AG04449 (cell line): ENCODE results near the gene PRKAR1B.

ENCODE experiments used
- CTCF ChIA-PET: fragments of 350-600 bp; formaldehyde crosslinking; extraction: SDS; loops from one replicate; lab custom pipeline; 2021; ENCODE audit warnings: antibody characterized with exemption; lab: Yijun Ruan, JAX
- POLR2A ChIA-PET: fragments of 400-600, 350-600 bp; formaldehyde crosslinking; extraction: SDS; loops from one replicate; lab custom pipeline; 2020; ENCODE audit warnings: antibody characterized with exemption, inconsistent platforms; lab: Yijun Ruan, JAX
- DNase-seq: peaks from one replicate; pipeline ENCODE4 v3.0.0-alpha.2; 2010; ENCODE audit warnings: low read depth, low spot score
- H3K4me3 ChIP-seq: 2 replicates; pipeline ENCODE4 v1.5.1; 2011; ENCODE audit warnings: low read depth, mild to moderate bottlenecking, control low read depth, low read length
- TF ChIP-seq, protein P1 (sequence below): IDR thresholded peaks from one replicate; pipeline ENCODE4 v1.5.1; 2011; ENCODE audit warnings: mild to moderate bottlenecking, moderate library complexity, low read length, control low read depth, inconsistent platforms; ENCODE audit not compliant: insufficient read depth; ENCODE audit errors: missing control alignments

The PRKAR1B gene

GRCh38 chr7:582931-583330 is 144.2 kb downstream of the PRKAR1B start:
- no peak for DNase-seq
- no peak overlapping the region for H3K4me3 ChIP-seq
- TF ChIP-seq, protein P1, sequence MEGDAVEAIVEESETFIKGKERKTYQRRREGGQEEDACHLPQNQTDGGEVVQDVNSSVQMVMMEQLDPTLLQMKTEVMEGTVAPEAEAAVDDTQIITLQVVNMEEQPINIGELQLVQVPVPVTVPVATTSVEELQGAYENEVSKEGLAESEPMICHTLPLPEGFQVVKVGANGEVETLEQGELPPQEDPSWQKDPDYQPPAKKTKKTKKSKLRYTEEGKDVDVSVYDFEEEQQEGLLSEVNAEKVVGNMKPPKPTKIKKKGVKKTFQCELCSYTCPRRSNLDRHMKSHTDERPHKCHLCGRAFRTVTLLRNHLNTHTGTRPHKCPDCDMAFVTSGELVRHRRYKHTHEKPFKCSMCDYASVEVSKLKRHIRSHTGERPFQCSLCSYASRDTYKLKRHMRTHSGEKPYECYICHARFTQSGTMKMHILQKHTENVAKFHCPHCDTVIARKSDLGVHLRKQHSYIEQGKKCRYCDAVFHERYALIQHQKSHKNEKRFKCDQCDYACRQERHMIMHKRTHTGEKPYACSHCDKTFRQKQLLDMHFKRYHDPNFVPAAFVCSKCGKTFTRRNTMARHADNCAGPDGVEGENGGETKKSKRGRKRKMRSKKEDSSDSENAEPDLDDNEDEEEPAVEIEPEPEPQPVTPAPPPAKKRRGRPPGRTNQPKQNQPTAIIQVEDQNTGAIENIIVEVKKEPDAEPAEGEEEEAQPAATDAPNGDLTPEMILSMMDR, result no peak
- ChIA-PET POLR2A (no interaction called here), CTCF (no interaction called here)

- CTCF ChIA-PET, result no interaction called here
- TF ChIP-seq, protein P1, result no peak
- DNase-seq, result no peak
- H3K4me3 ChIP-seq, result no peak overlapping the region
- POLR2A ChIA-PET, result no interaction called here
These were observed 144.8 kb downstream of the PRKAR1B start for GRCh38 chr7:582081-582835.

- no peak for DNase-seq
- CTCF ChIA-PET, result no interaction called here
- TF ChIP-seq, protein P1, result no peak
- POLR2A ChIA-PET, result no interaction called here
- no peak overlapping the region for H3K4me3 ChIP-seq
These were observed 148.7 kb downstream of the PRKAR1B start for GRCh38 chr7:578386-578785.

DNA sequence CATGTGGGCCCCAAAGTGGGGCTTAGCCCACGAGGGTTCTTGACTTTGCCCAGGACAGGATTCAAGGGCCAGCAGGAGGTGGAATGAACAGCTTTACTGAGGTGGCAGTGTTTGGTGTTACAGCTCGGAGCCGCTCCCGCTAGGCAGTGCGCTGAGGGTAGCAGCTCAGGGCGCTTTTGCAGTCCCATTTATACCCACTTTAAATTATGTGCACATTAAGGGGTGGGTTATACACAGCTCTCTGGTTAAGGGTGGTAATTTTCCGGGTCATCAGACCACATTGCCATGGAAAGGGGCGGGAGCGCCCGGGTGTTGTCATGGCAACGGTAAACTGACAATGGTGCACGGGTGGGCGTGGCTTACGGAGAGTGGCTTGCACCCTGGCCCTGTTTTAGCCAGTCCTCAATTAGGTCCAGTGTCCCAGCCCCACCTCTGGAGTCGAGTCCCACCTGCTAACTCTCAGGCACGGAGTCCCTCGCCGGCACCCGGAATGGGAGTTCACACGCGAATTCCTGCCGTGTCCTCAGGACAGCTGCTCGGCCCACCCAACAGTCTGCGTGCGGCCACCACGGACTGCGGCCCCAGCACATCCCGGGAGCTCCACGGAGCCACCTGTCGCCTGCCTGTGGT is 149.2 kb downstream of the PRKAR1B start:
- H3K4me3 ChIP-seq, result no peak overlapping the region
- TF ChIP-seq, protein P1, result no peak
- ChIA-PET POLR2A (no interaction called here), CTCF (no interaction called here)
- DNase-seq, result no peak

DNA sequence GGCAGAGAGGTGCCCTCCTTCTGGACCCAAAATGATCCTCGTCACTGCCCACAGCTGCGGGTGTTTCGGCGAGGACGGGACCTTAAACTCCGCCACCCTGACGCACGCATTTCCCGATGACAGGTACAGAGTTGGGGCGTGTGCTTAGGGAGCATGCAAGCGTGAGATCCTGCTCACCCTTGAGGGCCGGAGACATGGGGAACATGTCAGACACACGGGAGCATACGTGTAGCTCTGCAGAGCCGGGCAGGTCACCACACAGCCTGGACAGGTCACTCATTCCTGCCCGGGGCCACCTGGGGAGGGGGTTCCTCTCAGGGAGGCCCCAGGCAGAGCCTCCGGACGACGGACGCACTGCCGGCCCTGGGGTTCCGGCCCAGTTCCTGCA is 149.8 kb downstream of the PRKAR1B start:
- no peak for DNase-seq
- TF ChIP-seq, protein P1, result no peak
- H3K4me3 ChIP-seq, result no peak overlapping the region
- CTCF ChIA-PET, result no interaction called here
- POLR2A ChIA-PET, result no interaction called here

GRCh38 chr7:576524-577277 is 150.4 kb downstream of the PRKAR1B start:
- POLR2A ChIA-PET, result no interaction called here

More at GRCh38 chr7:576524-577277, 150.4 kb downstream of the PRKAR1B start:
- CTCF ChIA-PET, result no interaction called here
- DNase-seq, result no peak
- TF ChIP-seq, protein P1, result no peak
- no peak overlapping the region for H3K4me3 ChIP-seq
